Mononuclear cell (primary cell): Measurements from ENCODE around the gene FASTKD1. TPM values are rescaled to one million over a fixed set of nuclear protein-coding genes. Genes with fewer than 3 reads are reported as not detected.
"Not testable (repeated sequence)": the region's sequence is repeated elsewhere in the genome, so short reads cannot be mapped to it uniquely, and the experiment has no call there.

Experiments used
- H3K27me3 ChIP-seq: 2 replicates; pipeline ENCODE4 v1.6.0; 2011; ENCODE audit warnings: low read length, control low read depth; ENCODE audit not compliant: insufficient read depth
- H3K4me1 ChIP-seq: 2 replicates; pipeline ENCODE4 v1.5.1; 2011; ENCODE audit warnings: mild to moderate bottlenecking, low read length, control low read depth; ENCODE audit not compliant: insufficient read depth
- H3K4me3 ChIP-seq: 2 replicates; pipeline ENCODE4 v1.5.1; 2011; ENCODE audit warnings: mild to moderate bottlenecking, low read length, moderate library complexity
- H3K9me3 ChIP-seq: 2 replicates; pipeline ENCODE4 v1.5.1; 2011; ENCODE audit warnings: low read depth, mild to moderate bottlenecking, control low read depth, low read length
- total RNA-seq: library from RNA; depleted of rRNA; stranded (reverse); fragments of >200 nt; gene quantifications from one replicate; pipeline ENCODE4 v1.2.3, GENCODE V29; 2012

The FASTKD1 gene, protein sequence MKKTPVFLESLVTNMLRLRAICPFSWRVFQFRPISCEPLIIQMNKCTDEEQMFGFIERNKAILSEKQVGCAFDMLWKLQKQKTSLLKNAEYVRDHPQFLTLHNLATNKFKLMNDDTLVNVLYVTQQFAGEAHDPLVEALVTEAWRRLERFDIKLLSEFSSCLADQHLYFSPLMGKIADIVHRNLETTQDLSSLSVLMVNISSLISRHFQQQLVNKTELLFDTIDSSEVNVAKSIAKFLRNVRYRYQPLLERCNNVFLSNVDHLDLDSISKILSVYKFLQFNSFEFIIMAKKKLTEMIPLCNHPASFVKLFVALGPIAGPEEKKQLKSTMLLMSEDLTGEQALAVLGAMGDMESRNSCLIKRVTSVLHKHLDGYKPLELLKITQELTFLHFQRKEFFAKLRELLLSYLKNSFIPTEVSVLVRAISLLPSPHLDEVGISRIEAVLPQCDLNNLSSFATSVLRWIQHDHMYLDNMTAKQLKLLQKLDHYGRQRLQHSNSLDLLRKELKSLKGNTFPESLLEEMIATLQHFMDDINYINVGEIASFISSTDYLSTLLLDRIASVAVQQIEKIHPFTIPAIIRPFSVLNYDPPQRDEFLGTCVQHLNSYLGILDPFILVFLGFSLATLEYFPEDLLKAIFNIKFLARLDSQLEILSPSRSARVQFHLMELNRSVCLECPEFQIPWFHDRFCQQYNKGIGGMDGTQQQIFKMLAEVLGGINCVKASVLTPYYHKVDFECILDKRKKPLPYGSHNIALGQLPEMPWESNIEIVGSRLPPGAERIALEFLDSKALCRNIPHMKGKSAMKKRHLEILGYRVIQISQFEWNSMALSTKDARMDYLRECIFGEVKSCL
- 8.1 TPM for total RNA-seq

DNA sequence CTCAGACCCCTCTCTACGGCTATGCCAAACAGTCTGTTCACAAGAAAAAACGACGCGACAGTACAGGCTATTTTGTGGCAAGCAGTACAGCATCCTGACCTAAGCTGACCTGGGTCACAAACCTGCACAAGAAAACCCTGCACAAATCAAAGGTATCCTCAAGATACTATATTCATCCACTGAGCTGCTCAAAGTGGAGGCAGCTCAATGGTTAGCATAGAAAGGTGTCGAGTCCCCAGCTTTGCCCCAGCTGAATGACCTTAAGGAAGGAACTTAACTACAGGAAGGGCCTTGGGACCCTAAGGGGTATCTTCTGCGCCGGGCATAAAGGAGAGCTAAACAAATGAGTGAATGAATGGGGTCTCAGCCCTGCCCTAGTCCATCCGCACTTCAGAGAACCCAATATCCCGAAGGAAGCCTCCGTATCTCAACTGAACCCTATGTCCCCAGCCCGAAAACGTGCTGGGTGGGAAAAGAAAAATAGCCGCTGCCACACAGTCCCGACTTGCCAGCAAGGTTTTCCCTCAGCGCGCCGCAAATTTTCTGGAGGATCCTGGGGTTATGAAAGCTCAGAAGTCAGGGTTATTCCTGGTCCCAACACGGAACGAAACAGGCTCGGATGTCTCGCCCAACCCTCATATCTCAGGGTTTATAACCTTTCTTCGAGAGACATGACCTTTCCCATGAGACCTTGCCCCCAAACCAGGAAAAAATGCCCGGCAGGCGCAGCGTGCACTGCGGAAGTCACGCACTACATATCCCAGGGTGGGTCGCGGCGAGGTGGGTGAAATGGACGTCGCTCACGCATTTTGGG, at the start of gene FASTKD1:
TSS of gene FASTKD1 (minus strand) at position 706 of the 814 bp plus-strand sequence. CDS start 1,836 bp downstream, outside the sequence.
- no peaks in the 10 kb centered on the region for H3K9me3 ChIP-seq
- H3K27me3 ChIP-seq: no peaks in the 10 kb centered on the region
- H3K4me1 ChIP-seq: peaks cover 8% of the 10 kb centered on the region
- peak within 1 kb of the TSS; percentile 97 for H3K4me3 ChIP-seq

DNA sequence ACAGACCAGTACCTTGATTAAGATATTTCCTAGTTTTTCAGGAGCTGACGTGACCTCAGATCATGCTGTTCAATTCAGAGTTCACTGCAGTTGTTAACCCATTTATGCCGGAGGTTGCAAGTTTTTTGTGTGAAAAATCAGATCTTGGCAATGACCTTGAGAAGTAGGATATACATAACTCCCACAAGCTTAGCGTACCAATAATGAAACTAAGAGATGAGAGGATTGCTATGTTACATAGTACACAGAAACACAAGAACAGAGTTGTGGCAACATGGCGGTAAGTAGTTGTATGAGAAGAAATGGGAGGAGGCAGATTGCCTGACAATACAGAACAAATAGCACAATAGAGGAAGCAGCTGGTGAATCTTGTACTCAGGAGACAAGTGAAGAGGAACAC, 49.6 kb upstream of the FASTKD1 start:
- Histone ChIP-seq H3K27me3 (no peaks in the 10 kb centered on the region), H3K9me3 (no peaks in the 10 kb centered on the region), H3K4me1 (no peaks in the 10 kb centered on the region), H3K4me3 (no peak overlapping the region)

DNA sequence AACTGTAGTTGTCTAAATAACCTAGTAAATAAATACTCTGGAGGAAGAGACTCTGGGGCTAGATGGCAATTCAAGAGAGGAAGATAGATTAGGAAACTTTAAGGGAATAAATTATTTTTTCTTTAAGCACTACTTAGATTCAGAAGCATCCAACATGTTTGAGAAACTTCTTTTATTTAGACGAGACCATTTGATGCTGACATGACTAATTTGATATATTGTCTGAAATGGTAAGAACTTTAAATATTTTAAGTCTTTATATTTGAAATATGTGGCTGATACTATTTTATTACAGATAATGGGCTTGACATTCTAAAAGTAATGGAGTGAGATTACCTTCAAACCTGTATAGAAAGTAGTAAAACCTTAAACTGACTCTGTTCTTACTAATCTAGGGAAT, 46.8 kb upstream of the FASTKD1 start:
- no peaks in the 10 kb centered on the region for H3K4me1 ChIP-seq
- H3K9me3 ChIP-seq: no peaks in the 10 kb centered on the region
- no peaks in the 10 kb centered on the region for H3K27me3 ChIP-seq
- H3K4me3 ChIP-seq: no peak overlapping the region

DNA sequence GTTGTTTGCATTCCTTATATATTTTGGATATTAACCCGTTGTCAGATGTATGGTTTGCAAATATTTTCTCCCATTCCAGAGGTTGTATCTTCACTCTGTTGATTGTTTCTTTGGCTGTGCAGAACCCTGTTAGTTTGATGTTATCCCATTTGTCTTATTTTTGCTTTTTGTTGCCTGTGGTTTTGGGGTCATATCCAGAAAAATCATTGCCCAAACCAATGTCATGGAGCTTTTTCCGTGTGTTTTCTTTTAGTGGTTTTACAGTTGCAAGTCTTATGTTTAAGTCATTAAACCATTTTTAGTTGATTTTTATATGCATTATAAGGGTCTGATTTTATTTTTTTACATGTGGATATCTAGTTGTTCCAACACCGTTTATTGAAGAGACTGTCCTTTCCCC, 46.3 kb upstream of the FASTKD1 start:
- Histone ChIP-seq H3K27me3 (no peaks in the 10 kb centered on the region), H3K4me3 (no peak overlapping the region), H3K4me1 (no peaks in the 10 kb centered on the region), H3K9me3 (no peaks in the 10 kb centered on the region)

DNA sequence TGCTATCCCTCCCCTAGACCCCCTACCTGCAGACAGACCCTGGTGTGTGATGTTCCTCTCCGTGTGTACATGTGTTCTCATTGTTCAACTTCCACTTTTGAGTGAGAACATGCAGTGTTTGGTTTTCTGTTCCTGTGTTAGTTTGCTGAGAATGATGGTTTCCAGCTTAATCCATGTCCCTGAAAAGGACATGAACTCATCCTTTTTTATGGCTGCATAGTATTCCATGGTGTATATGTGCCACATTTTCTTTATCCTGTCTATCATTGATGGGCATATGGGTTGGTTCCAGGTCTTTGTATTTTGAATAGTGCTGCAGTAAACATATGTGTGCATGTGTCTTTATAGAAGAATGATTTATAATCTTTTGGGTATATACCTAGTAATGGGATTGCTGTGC, 42.3 kb upstream of the FASTKD1 start:
- not testable (repeated sequence) for H3K9me3 ChIP-seq, H3K4me3 ChIP-seq, H3K4me1 ChIP-seq, H3K27me3 ChIP-seq

DNA sequence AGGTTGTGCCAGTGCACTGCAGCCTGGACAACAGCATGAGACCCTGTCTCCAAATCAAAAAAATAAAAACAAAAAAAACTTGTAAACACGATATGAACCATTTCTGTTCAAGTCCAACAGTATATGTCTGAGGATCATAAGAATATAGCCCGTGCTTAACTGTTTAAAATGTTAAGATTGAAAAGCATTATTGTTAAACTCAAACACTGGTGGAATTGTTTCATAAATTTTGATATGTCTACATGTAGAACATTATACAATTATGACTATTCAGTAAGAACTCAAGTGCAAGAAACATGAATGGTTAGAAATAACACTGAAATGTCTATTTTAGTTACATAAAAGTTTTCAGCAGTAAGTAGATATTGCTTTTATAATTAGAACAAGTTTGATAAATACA, 40.2 kb upstream of the FASTKD1 start:
- Histone ChIP-seq H3K4me3 (no peak overlapping the region), H3K4me1 (no peaks in the 10 kb centered on the region), H3K27me3 (no peaks in the 10 kb centered on the region), H3K9me3 (no peaks in the 10 kb centered on the region)

DNA sequence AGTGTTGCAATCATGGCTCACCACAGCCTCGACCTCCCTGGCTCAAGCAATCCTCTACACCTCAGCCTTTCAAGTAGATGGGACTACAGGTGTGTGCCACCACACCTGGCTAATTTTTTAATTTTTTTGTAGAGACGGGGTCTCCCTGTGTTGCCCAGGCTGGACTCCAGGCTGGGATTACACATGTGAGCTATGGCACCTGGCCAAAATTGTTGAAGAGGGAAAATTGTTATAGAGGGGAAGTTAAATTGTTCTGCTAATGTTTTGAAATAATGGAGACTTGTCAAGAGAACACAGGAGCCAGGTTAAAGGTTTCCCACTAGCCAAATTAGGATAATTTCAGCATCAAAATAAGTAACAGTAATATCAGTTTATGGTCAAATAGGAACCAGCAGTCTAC, 35.6 kb upstream of the FASTKD1 start:
- no peak overlapping the region for H3K4me3 ChIP-seq
- H3K9me3 ChIP-seq: no peaks in the 10 kb centered on the region
- H3K4me1 ChIP-seq: no peaks in the 10 kb centered on the region

DNA sequence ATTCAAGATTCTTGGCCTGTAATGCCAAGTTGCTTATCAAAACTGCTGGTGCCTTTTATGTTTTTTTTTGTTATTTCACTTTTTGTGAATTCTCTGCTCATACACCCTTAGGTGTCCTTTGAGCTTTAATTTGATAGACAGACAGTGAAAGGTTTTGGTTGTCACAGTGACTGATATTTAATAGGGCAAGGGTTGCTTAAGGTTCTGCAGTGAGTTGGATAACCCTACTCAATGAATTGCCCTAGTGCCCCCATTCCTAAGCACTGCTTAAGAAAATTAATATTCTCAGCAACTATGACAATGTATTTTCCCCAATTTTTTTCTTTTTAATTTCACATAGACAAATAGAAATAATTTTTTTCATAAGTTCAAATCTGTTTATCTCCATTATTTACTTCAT, 25.9 kb upstream of the FASTKD1 start:
- Histone ChIP-seq H3K4me3 (no peak overlapping the region), H3K4me1 (no peaks in the 10 kb centered on the region)

More for the DNA sequence above, 35.6 kb upstream of the FASTKD1 start:
- no peaks in the 10 kb centered on the region for H3K27me3 ChIP-seq

DNA sequence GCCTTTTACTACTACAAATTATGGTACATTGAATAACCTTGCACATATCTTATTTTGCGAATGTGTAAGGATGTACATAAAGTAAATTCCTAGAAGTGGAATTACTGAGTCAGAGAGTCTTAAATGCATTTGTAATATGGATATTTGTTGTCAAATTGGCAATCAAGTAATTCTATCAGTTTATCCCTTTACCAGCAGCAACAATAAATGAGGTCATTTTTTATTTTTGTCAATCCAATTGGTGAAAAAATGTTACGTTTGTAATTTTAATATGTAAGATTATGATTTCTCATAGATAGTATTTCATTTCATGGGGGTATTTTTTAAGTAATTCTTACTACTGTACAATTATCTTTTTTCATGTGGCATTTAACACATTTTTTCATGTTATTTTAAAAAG, 25.3 kb upstream of the FASTKD1 start:
- Histone ChIP-seq H3K4me1 (no peaks in the 10 kb centered on the region), H3K9me3 (no peaks in the 10 kb centered on the region), H3K4me3 (no peak overlapping the region), H3K27me3 (no peaks in the 10 kb centered on the region)

More for the DNA sequence above, 25.9 kb upstream of the FASTKD1 start:
- no peaks in the 10 kb centered on the region for H3K9me3 ChIP-seq
- H3K27me3 ChIP-seq: no peaks in the 10 kb centered on the region

DNA sequence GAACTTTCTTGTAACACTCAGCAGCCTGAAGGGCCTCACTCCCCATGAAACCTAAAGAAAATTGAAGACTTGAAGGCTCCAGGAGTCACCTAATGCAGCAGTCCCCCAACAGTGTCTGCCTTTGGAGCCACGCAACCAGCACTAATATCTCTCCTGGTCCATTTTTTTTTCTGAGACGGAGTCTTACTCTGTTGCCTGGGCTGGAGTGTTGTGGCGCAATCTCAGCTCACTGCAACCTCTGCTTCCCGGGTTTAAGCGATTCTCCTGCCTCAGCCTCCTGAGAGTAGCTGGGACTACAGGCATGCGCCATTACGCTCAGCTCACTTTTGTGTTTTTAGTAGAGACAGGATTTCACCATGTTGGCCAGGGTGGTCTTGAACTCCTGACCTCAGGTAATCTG, 22.9 kb upstream of the FASTKD1 start:
- H3K4me1 ChIP-seq, H3K9me3 ChIP-seq, H3K27me3 ChIP-seq, H3K4me3 ChIP-seq: not testable (repeated sequence)

DNA sequence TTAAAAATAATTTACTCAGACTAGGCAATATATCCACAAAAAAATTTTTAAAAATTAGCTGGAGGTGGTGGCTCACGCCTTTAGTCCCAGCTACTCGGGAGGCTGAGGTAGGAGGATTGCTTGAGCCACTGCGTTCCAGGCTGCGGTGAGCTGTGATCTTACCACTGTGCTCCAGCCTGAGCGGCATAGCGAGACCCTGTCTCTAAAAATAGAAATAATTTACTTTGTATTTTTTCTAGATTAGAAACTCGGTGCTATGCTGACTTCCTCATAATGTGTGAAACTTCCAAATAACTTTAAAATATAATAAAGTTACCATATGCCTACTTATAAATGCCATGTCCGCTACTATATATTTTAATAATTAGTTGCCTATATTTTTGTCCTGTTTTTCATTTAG, 17.1 kb upstream of the FASTKD1 start:
- H3K4me3 ChIP-seq: no peak overlapping the region
- no peaks in the 10 kb centered on the region for H3K27me3 ChIP-seq
- no peaks in the 10 kb centered on the region for H3K9me3 ChIP-seq
- H3K4me1 ChIP-seq: peaks cover 30% of the 10 kb centered on the region

DNA sequence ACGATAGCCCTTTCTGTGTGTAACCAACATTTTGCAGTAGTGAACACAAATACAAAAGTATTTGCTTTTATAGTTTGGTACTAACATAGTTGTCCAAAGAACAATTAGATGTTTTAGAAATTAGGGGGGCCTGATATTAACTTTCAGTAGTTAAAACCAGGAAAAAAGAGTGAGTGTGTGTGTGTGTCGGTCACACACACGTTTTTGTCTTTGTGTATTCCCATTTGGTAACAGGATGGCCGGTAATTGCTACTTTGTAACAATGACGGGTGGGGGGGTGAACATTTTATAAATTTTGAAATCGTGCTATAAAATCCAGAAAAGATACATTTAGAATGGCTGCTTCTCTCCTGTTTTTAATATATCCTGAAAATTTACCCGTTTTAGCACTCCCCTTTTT, 12.0 kb upstream of the FASTKD1 start:
- H3K27me3 ChIP-seq: no peaks in the 10 kb centered on the region
- no peaks in the 10 kb centered on the region for H3K9me3 ChIP-seq
- peak overlapping the region; percentile 73 for H3K4me3 ChIP-seq
- H3K4me1 ChIP-seq: peaks cover 30% of the 10 kb centered on the region

DNA sequence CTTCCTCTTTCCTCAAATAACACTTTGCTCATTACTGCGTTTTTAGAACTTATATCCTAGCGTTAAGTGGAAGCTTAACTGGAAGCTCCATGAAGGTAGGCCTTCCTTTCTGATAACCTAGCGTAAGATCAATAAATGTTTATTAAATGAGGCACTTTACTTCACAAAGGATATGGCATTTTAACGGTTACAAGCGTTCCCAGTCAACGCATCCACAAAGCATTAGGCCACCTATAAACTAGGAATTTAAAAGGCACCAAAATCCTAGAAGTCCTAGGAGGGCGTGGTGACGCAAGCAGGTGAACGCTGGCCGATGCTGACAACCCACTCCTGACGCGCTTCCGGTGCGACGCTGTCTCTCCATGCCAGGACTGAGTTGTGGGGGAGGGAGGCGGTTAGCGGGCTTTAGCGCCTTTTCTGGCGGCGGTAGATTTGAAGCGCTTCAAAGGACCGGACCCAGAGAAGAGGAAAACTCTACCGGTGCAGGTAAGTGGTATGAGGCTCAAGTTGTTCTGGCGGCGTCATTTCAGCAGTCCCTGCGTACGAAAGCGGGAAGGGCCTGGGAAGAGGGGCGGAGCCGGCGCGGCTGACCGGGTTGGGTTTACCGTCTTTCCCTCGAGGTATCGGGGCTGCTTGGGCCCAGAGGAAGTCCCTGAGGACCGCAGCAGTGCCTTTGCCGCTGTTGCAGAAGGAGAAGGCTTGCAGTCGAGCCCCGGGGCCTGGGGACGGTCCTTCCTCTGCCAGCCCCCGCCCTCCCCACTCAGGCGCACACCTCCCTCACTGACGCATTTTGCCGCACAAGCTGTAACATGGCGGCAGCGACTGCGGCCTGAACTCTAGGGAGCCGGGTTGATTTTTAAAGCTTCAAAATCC, 10.6 kb upstream of the FASTKD1 start, which contains the start of gene PPIG:
TSS of gene PPIG (plus strand) at position 347 of the 873 bp plus-strand sequence. CDS start 19,691 bp downstream, outside the sequence.
- H3K9me3 ChIP-seq: no peaks in the 10 kb centered on the region
- peak within 1 kb of the TSS; percentile 73 for H3K4me3 ChIP-seq
- H3K27me3 ChIP-seq: no peaks in the 10 kb centered on the region
- peaks cover 20% of the 10 kb centered on the region for H3K4me1 ChIP-seq

DNA sequence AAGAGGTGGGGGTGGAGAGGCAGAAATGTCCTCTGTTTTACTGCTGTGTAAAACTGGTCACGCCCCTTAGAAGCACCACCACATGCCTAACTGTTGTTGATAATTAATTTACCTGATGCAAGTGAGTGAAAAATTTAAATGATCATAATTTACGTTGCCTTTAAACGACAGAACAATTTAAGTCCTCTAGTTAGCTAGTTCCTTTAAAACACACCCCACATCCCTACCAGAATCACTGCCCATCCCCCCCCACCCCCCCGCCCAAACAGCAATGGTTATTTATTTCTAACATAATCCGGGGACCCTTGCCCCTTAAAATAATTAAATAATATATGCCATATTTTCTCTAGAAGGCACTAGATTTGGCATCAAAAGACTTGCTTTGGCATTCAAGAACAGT, 9.9 kb upstream of the FASTKD1 start:
- no peaks in the 10 kb centered on the region for H3K27me3 ChIP-seq
- H3K4me3 ChIP-seq: no peak overlapping the region
- no peaks in the 10 kb centered on the region for H3K9me3 ChIP-seq
- peaks cover 20% of the 10 kb centered on the region for H3K4me1 ChIP-seq
